Chondrocyte (in vitro differentiated cells): ENCODE measurements around the gene HYOU1. TPM values are rescaled to one million over a fixed set of nuclear protein-coding genes. Genes with fewer than 3 reads are reported as not detected.
"Not testable (repeated sequence)": the region's sequence is repeated elsewhere in the genome, so short reads cannot be mapped to it uniquely, and the experiment has no call there.

ENCODE experiments used
- DNase-seq: peaks from one replicate; pipeline ENCODE4 v3.0.0; 2021; ENCODE audit warnings: mixed read lengths, low spot score
- H3K27ac Mint-ChIP-seq: one replicate; pipeline ENCODE4 v1.8.0; 2021; ENCODE audit warnings: mild to moderate bottlenecking, moderate library complexity, mixed read lengths; ENCODE audit not compliant: unreplicated experiment
- H3K27me3 Mint-ChIP-seq: 2 replicates; pipeline ENCODE4 v1.8.0; 2021; ENCODE audit warnings: low read depth, mixed read lengths
- H3K36me3 Mint-ChIP-seq: 2 replicates; pipeline ENCODE4 v1.8.0; 2021; ENCODE audit warnings: low read depth, mixed read lengths
- H3K4me1 Mint-ChIP-seq: 2 replicates; pipeline ENCODE4 v1.8.0; 2021; ENCODE audit warnings: low read depth, mild to moderate bottlenecking, mixed read lengths
- H3K4me3 Mint-ChIP-seq: one replicate; pipeline ENCODE4 v1.8.0; 2021; ENCODE audit warnings: mild to moderate bottlenecking, moderate library complexity, mixed read lengths; ENCODE audit not compliant: unreplicated experiment
- H3K9me3 Mint-ChIP-seq: 2 replicates; pipeline ENCODE4 v1.8.0; 2021; ENCODE audit warnings: low read depth, mixed read lengths
- CTCF ChIP-seq: fragments of 200-600 bp; sonication (generic); IDR thresholded peaks from 2 replicates; pipeline ENCODE4 v1.5.0; 2021; ENCODE audit warnings: antibody characterized with exemption, mild to moderate bottlenecking, moderate library complexity
- long read RNA-seq: library from polyadenylated mRNA; stranded (forward); transcript quantifications from one replicate; pipeline ENCODE4 v2.0.0, GENCODE V29; 2021
- total RNA-seq: library from RNA; stranded (reverse); gene quantifications from 3 replicates; pipeline ENCODE4 v1.2.1, GENCODE V29; 2021

Gene HYOU1
- 213 to 227 TPM (median 214 TPM) in 3 replicates for total RNA-seq
- long read RNA-seq, full-length matches to known transcripts, result 15 of 72 reads
- long read RNA-seq, partial matches to known transcripts, result 21 of 72 reads
- long read RNA-seq, other reads (novel, unspliced or antisense), result 36 of 72 reads

GRCh38 chr11:119057000-119057769, at the start of gene HYOU1:
HYOU1 (minus strand) TSS chr11:119057205; CDS start chr11:119056160, 1,045 bp downstream.
- Mint-ChIP-seq H3K9me3 (no peaks in the 10 kb centered on the region), H3K27me3 (no peaks in the 10 kb centered on the region), H3K4me1 (peaks cover 31% of the 10 kb centered on the region), H3K27ac (peak within 1 kb of the TSS; percentile 99), H3K36me3 (peaks cover 17% of the 10 kb centered on the region), H3K4me3 (peak within 1 kb of the TSS; percentile 93)
- DNase-seq, result peak; percentile 99
- TF ChIP-seq CTCF, result peak; percentile 61

- peak overlapping the region; percentile 85 for H3K27ac Mint-ChIP-seq
- no peaks in the 10 kb centered on the region for H3K27me3 Mint-ChIP-seq
- no peak for TF ChIP-seq CTCF
- H3K4me1 Mint-ChIP-seq, result peaks cover 50% of the 10 kb centered on the region
- H3K9me3 Mint-ChIP-seq, result no peaks in the 10 kb centered on the region
- H3K4me3 Mint-ChIP-seq, result no peak overlapping the region
- DNase-seq, result no peak
- H3K36me3 Mint-ChIP-seq, result peaks cover under 1% of the 10 kb centered on the region
Measured at GRCh38 chr11:119103793-119104192, 46.8 kb upstream of the HYOU1 start.

- DNase-seq, H3K36me3 Mint-ChIP-seq, H3K27me3 Mint-ChIP-seq, H3K9me3 Mint-ChIP-seq: not testable (repeated sequence)
- peak overlapping the region; percentile 89 for H3K4me3 Mint-ChIP-seq
- peaks cover 44% of the 10 kb centered on the region for H3K4me1 Mint-ChIP-seq
- peak overlapping the region; percentile 100 for H3K27ac Mint-ChIP-seq
Measured at GRCh38 chr11:119103161-119103664, 46.2 kb upstream of the HYOU1 start.

- no peaks in the 10 kb centered on the region for H3K9me3 Mint-ChIP-seq
- TF ChIP-seq CTCF, result no peak
- DNase-seq, result peak; percentile 91
- peaks cover 41% of the 10 kb centered on the region for H3K4me1 Mint-ChIP-seq
- no peaks in the 10 kb centered on the region for H3K27me3 Mint-ChIP-seq
- H3K27ac Mint-ChIP-seq, result peak within 1 kb of the TSS; percentile 100
- H3K4me3 Mint-ChIP-seq, result peak within 1 kb of the TSS; percentile 89
- peaks cover 10% of the 10 kb centered on the region for H3K36me3 Mint-ChIP-seq
Measured at GRCh38 chr11:119101759-119102423, 44.9 kb upstream of the HYOU1 start, which contains the start of gene DPAGT1. DPAGT1 (minus strand) TSS chr11:119101853; CDS start chr11:119101655, 198 bp downstream.

GRCh38 chr11:119100994-119101758, 44.2 kb upstream of the HYOU1 start:
- H3K4me1 Mint-ChIP-seq, result peaks cover 34% of the 10 kb centered on the region
- DNase-seq, result peak; percentile 86

More at GRCh38 chr11:119100994-119101758, 44.2 kb upstream of the HYOU1 start:
- Mint-ChIP-seq H3K9me3 (no peaks in the 10 kb centered on the region), H3K36me3 (peaks cover 13% of the 10 kb centered on the region), H3K4me3 (peak overlapping the region; percentile 89), H3K27me3 (no peaks in the 10 kb centered on the region), H3K27ac (peak overlapping the region; percentile 100)
- TF ChIP-seq CTCF, result peak; percentile 15
